OCI-LY1 (cell line): ENCODE results near the gene TRPM3.

Experiments used
- H2AFZ ChIP-seq: fragments of 200-600 bp; sonication (generic), shearing (Covaris generic); 2 replicates; pipeline ENCODE4 v1.6.0; 2014; ENCODE audit warnings: antibody characterized with exemption, mild to moderate bottlenecking, low read length
- H3F3A ChIP-seq: fragments of 200-600 bp; sonication (generic), shearing (Covaris generic); 2 replicates; pipeline ENCODE4 v1.6.0; 2014; ENCODE audit warnings: mild to moderate bottlenecking, antibody characterized with exemption, low read length, moderate library complexity; ENCODE audit not compliant: insufficient read depth
- H3K27ac ChIP-seq: fragments of 200-600 bp; sonication (generic); 2 replicates; pipeline ENCODE4 v1.5.1; 2014; ENCODE audit warnings: low read length, mixed run types, mild to moderate bottlenecking, low read depth; ENCODE audit not compliant: poor library complexity, severe bottlenecking
- H3K27me3 ChIP-seq: fragments of 200-600 bp; sonication (generic); 2 replicates; pipeline ENCODE4 v1.6.0; 2014; ENCODE audit warnings: antibody characterized with exemption, mild to moderate bottlenecking, low read length, moderate library complexity; ENCODE audit not compliant: insufficient read depth
- H3K36me3 ChIP-seq: fragments of 200-600 bp; sonication (generic); 2 replicates; pipeline ENCODE4 v1.6.1; 2014; ENCODE audit warnings: mild to moderate bottlenecking, antibody characterized with exemption, low read length, moderate library complexity, mixed read lengths; ENCODE audit not compliant: insufficient read depth
- H3K4me1 ChIP-seq: fragments of 200-600 bp; sonication (generic); 2 replicates; pipeline ENCODE4 v1.5.1; 2014; ENCODE audit warnings: mild to moderate bottlenecking, low read length, moderate library complexity; ENCODE audit not compliant: insufficient read depth, severe bottlenecking
- H3K4me2 ChIP-seq: fragments of 200-600 bp; sonication (generic), shearing (Covaris generic); 2 replicates; pipeline ENCODE4 v1.6.1; 2014; ENCODE audit warnings: low read length
- H3K4me3 ChIP-seq: fragments of 200-600 bp; sonication (generic); 2 replicates; pipeline ENCODE4 v1.5.1; 2014; ENCODE audit warnings: low read length, low read depth, mild to moderate bottlenecking, mixed read lengths; ENCODE audit not compliant: poor library complexity, severe bottlenecking
- H3K79me2 ChIP-seq: fragments of 200-600 bp; shearing (Covaris generic); 2 replicates; pipeline ENCODE4 v1.6.1; 2016; ENCODE audit warnings: mixed run types, low read length, mixed read lengths; ENCODE audit not compliant: insufficient read depth
- H3K9ac ChIP-seq: fragments of 200-600 bp; sonication (generic), shearing (Covaris generic); 2 replicates; pipeline ENCODE4 v1.6.1; 2014; ENCODE audit warnings: mild to moderate bottlenecking, low read length, mixed read lengths
- H3K9me2 ChIP-seq: fragments of 200-600 bp; sonication (generic), shearing (Covaris generic); 2 replicates; pipeline ENCODE4 v1.6.1; 2014; ENCODE audit warnings: low read depth, mild to moderate bottlenecking, low read length, mixed read lengths
- H3K9me3 ChIP-seq: fragments of 200-600 bp; shearing (Covaris generic); 2 replicates; pipeline ENCODE4 v1.6.1; 2014; ENCODE audit warnings: low read length, mixed read lengths
- H4K20me1 ChIP-seq: fragments of 200-600 bp; sonication (generic), shearing (Covaris generic); 2 replicates; pipeline ENCODE4 v1.6.0; 2016; ENCODE audit warnings: mild to moderate bottlenecking, low read length; ENCODE audit not compliant: insufficient read depth
- CTCF ChIP-seq: fragments of 200-600 bp; sonication (generic), shearing (Covaris generic); IDR thresholded peaks from 2 replicates; pipeline ENCODE4 v1.5.1; 2017; ENCODE audit warnings: mild to moderate bottlenecking, antibody characterized with exemption, low read length, moderate library complexity, mixed read lengths
- EZH2 ChIP-seq: fragments of 200-600 bp; sonication (generic), shearing (Covaris generic); IDR thresholded peaks from 2 replicates; pipeline ENCODE4 v1.8.0; 2017; ENCODE audit warnings: borderline replicate concordance, mixed run types, mild to moderate bottlenecking, antibody characterized with exemption, low read length, moderate library complexity, mixed read lengths

Gene TRPM3

GRCh38 chr9:70683841-70684240 is 437.6 kb downstream of the TRPM3 start:
- Histone ChIP-seq H4K20me1 (no peaks in the 10 kb centered on the region), H3K9ac (no peak overlapping the region), H3K9me3 (no peaks in the 10 kb centered on the region), H3F3A (no peaks in the 10 kb centered on the region), H3K27ac (no peak overlapping the region), H3K27me3 (no peaks in the 10 kb centered on the region), H3K9me2 (no peaks in the 10 kb centered on the region), H3K4me3 (no peak overlapping the region), H2AFZ (no peak overlapping the region), H3K36me3 (no peaks in the 10 kb centered on the region), H3K4me1 (no peaks in the 10 kb centered on the region), H3K79me2 (no peaks in the 10 kb centered on the region), H3K4me2 (no peak overlapping the region)
- TF ChIP-seq EZH2 (no peak), CTCF (no peak)

- no peak overlapping the region for H2AFZ ChIP-seq
- no peaks in the 10 kb centered on the region for H3F3A ChIP-seq
- H3K9ac ChIP-seq, result no peak overlapping the region
- no peaks in the 10 kb centered on the region for H3K9me3 ChIP-seq
- H3K4me1 ChIP-seq, result no peaks in the 10 kb centered on the region
- H3K4me2 ChIP-seq, result no peak overlapping the region
- no peaks in the 10 kb centered on the region for H3K36me3 ChIP-seq
- H3K79me2 ChIP-seq, result no peaks in the 10 kb centered on the region
- no peak overlapping the region for H3K27ac ChIP-seq
- no peaks in the 10 kb centered on the region for H4K20me1 ChIP-seq
- no peaks in the 10 kb centered on the region for H3K9me2 ChIP-seq
- no peak for TF ChIP-seq CTCF
- TF ChIP-seq EZH2, result no peak
- no peaks in the 10 kb centered on the region for H3K27me3 ChIP-seq
- no peak overlapping the region for H3K4me3 ChIP-seq
Observed at GRCh38 chr9:70682298-70682697, 439.1 kb downstream of the TRPM3 start.

DNA sequence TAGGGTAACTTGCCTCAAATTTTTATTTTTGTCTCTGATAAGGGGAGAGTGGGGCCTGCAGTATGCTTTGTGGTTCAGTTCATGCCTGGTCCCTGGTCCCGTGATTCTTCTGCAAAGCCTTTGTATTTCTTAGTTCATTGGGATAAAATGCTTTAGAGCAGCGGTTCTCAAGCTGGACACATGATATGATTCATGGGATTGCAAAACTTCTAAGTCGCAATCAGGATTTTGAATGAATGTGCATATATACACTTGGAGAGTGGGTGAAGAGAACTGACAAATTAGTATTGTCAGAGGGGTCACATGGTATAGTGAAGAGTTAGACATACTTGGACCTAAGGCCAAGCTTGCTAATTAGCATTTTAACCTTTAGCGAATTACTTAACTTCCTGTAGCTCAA is 441.6 kb downstream of the TRPM3 start:
- TF ChIP-seq CTCF, result no peak
- no peak for TF ChIP-seq EZH2

More for the DNA sequence above, 441.6 kb downstream of the TRPM3 start:
- Histone ChIP-seq H3K27me3 (no peaks in the 10 kb centered on the region), H3K9me3 (no peaks in the 10 kb centered on the region), H3K4me1 (no peaks in the 10 kb centered on the region), H3K27ac (no peak overlapping the region), H4K20me1 (no peaks in the 10 kb centered on the region), H3F3A (no peaks in the 10 kb centered on the region), H3K4me3 (no peak overlapping the region), H3K36me3 (no peaks in the 10 kb centered on the region), H3K79me2 (no peaks in the 10 kb centered on the region), H3K4me2 (no peak overlapping the region), H2AFZ (no peak overlapping the region), H3K9me2 (no peaks in the 10 kb centered on the region), H3K9ac (no peak overlapping the region)
